HG02885 (cell line): Measurements from ENCODE around the gene GLB1L3.
"Not testable (repeated sequence)": the region's sequence is repeated elsewhere in the genome, so short reads cannot be mapped to it uniquely, and the experiment has no call there.

Experiments used
- ATAC-seq: cut with Tn5 transposase; IDR thresholded peaks from one replicate; pipeline ENCODE4 v1.9.1; 2021; ENCODE audit warnings: mild to moderate bottlenecking; ENCODE audit not compliant: unreplicated experiment, poor library complexity

GLB1L3 gene

DNA sequence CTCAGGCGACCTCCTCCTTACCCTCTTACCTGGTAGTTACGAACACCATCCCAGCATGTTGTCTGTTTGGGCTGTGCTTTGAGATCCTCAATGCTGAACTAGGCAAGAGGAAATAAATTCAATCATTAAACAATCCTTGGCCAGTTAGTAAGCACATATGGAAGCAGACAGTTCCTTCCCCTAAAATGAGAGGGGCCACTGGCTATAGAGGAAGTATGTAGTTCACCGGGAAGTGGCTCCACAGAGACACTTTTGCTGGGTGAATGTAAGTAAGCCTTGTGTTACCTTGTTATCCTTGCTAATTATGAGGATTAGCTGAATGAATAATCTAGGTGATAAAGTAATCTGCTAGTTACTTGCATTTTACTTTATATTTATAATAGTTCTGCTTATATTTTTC lies 25.9 kb upstream of the GLB1L3 start:
- ATAC-seq: no peak

DNA sequence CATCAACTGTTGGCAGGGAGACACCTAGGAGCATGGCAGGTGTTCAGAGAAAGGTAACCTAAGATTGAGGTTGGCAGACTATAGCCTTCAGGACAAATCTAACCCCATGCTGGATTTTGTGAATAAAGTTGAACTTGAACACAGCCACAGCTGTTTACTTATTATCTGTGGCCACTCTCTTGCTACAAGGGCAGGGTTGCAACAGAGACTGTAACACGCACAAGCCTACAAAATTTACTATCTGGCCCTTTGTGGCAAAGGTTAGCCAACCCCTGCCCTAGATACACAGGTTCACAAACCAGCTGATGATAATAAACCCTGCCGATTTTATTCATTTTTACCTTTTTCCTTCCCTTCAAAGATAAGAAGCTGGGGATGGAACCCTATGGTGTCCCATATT lies 25.5 kb upstream of the GLB1L3 start:
- no peak for ATAC-seq

DNA sequence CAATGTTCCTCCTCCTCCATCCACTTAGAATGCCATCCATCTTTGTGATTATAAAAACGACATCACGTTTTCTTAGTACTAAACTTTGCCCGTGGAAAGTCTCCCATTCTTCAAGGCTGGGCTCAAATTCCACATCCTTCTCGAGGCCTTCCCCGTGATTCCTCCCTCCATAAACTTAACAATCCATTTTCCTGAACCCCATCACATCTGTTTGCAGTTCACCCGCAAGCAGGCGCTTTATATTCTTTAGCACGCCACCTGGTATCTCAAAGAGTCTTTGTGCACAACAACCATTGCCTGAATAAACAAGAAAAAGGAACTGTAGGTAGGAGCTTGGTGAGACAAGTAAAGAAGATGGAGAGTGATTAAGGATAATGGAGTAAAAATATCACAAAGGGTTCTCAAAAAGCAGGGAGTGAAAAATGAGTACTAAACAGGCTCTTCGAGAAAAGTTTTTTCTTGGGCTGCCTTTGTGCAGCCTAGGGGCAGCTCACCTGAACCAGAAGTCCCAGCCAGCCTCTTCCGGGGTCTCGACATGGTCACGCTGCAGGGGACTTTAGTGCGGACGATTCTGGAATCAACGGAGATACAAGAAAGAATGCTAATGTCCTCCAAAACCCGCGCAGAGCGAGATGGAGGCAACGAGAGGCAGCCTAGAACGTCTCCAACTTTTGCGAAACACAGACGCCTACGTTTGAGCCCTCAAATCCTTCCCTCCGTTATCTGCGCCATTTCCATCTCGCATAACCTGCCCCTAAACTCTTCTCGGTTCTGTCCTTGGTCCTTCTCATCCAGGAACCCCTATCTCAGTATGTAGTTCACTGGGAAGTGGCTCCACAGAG lies 23.6 kb upstream of the GLB1L3 start:
- ATAC-seq: peak; percentile 33

DNA sequence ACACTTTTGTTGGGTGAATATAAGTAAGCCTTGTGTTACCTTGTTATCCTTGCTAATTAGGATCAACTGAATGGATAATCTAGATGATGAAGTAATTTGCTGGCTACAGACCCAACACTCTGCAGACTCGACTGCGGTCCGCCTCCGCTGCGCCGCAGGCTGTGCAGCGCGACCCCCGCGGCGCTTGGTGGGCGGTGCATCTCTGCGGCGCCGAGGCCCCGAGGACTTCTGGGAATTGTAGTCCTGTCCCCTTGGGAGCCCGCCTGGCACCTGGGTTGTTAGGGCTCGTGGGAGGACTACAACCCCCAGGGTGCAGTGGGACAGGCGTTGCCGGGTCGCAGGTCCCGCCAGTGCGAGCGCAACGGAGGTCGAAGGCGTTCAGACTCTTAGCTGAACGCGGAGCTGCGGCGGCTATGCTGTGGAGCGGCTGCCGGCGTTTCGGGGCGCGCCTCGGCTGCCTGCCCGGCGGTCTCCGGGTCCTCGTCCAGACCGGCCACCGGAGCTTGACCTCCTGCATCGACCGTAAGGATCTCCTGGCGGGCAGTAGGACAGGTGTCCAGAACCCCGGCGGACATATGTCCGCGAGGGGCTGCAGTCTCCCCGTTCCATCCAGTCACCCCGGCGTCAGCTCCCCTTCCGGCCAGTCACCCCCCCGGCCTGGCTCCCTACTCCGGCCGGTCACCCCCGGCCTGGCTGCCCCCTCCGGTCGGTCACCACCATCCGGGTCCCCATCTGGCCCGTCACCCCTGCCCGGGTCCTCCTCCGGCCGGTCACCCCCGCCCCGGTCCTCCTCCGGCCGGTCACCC lies 22.8 kb upstream of the GLB1L3 start, which contains the start of the genes ACAD8 and THYN1:
Gene ACAD8, plus strand, starts transcription at position 381 of the 806 bp plus-strand sequence. Its CDS starts 33 bp downstream, at position 414.
Gene THYN1, minus strand, starts transcription at position 165 of the 806 bp plus-strand sequence. CDS start 470 bp downstream, outside the sequence.
- ATAC-seq: peak; percentile 98

DNA sequence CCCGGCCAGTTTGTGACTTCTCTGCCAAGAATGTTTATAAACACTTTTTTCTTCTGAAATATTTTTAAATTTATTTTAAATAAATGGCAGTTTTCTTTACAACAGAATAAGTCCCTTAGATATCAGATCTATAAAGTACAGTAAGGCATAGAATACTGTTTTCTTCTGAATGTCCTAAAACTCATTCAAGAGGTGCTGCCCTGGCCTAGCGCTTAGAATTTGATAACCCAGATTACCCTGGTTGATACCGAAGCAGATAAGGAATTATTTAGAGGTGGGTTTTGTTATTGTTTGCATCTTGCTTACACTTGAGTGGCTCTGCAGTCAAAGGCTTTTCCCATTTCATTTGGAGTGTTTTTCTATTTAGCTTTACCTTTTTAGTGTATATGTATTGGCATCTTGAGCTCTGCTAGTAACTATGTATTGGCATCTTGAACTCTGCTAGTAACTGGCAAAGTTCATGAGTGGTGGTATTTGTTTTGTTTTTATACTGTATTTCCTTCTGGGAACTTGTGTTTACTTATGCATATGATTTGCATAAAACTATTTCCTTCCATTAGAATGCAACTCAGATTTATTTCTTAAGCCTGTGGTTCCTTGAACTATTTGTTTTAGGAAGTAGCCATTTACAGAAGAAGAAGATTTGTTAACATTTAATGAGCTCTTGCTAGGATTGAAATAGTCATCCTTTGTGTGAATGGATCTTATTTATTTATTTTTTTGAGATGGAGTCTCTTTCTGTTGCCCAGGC lies 21.6 kb upstream of the GLB1L3 start:
- no peak for ATAC-seq

DNA sequence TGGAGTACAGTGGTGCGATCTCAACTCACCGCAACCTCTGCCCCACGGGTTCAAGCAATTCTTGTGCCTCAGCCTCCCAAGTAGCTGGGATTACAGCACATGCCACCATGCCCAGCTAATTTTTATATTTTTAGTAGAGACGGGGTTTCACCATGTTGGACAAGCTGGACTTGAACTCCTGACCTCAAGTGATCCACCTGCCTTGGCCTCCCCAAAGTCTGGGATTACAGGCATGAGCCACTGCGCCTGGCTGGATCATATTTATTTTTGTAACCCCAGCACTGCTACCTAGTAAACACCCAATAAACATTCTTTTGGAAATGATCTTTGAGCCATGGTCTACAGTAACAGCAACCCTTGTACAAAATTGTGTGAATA lies 21.0 kb upstream of the GLB1L3 start:
- not testable (repeated sequence) for ATAC-seq

DNA sequence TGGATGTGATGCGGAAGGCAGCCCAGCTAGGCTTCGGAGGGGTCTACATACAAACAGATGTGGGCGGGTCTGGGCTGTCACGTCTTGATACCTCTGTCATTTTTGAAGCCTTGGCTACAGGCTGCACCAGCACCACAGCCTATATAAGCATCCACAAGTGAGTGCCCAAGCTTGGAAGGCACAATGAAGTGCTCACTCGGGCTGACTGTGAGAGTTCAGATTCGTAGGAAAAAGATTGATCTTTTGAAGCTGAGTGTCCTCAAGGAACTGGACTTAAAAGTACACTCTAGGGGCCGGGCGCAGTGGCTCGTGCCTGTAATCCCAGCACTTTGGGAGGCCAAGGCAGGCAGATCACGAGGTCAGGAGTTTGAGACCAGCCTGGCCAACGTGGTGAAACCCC lies 19.1 kb upstream of the GLB1L3 start:
- ATAC-seq: no peak

DNA sequence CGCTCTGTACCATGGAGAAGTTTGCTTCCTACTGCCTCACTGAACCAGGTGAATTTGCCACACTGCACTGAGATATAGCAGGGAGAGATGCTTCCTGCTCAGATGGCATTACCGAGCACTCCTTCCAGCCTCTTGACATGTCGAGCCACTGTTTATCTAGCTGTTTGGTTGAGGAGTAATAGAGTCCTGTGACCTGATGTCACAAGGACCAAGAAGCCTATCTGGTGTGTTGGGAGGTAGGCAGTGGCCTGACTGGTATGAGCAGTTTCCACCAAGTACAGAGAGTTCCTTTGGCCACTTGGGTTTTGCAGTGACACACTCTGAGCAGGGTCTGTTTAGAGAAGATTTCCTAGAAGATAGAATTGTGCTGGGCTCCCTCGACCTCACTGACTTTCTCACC lies 17.6 kb upstream of the GLB1L3 start:
- no peak for ATAC-seq

DNA sequence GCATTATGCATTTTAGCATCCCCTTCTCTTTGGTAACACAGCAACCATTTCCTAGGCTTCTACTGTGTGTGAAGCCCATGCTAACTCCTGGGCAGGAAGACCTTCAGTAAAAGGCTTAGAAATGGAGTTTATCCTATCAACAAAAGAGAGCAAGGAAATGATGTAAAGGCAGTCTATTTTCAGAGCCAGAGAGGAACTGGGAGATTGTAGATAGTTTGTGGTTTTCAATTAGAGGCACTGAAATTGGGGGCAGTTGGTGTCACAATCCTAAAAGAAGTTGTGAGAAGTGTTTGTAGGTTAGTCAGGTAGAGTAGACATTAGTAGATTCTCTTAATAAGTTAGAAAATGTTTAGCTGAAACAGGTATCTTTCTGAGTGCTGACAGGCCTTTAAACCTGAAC lies 15.7 kb upstream of the GLB1L3 start:
- ATAC-seq: no peak

DNA sequence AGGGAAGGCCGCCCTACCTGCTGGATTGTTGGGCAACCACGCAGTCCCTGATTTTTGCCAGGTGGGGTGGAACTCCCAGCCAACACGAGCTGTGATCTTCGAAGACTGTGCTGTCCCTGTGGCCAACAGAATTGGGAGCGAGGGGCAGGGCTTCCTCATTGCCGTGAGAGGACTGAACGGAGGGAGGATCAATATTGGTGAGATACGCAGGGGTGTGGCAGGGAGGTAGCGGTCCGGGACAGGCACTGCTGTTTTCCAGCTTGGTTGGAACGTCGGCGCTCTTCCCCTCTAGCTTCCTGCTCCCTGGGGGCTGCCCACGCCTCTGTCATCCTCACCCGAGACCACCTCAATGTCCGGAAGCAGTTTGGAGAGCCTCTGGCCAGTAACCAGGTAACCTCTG lies 15.2 kb upstream of the GLB1L3 start:
- ATAC-seq: no peak

DNA sequence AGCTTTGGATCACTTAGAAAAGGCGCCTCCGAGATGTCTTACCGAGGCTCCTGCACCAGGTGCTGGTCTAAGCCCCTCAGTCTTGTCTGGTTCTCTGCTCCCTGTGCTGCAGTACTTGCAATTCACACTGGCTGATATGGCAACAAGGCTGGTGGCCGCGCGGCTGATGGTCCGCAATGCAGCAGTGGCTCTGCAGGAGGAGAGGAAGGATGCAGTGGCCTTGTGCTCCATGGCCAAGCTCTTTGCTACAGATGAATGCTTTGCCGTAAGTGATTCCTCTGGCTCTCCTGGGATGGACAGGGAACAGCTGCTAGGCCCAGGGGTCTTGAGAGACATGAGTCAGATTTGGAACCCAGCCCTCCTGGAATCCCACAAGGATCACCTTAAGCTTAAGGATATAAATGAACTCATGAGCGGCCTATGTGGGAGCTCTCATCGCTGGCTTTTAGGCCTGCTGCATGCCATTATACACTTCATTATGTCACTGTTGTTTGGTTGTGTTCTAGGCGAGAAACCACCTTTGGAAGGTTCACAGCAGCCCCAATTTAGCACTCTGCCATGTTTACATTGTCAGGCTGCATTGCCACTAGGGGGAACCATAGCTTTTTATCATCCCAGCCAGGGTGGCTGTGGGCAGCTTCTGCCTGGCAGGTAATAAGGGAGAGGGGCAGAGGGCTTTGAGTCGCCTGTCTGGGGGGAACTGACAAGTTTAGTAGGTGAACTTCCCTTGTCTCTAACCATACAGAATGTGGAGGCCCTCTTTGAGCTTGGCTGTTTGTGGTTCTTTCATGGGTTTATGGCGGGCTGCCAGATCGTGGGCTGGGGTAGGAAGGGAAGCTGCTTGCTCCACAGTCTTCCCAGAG lies 14.3 kb upstream of the GLB1L3 start:
- no peak for ATAC-seq

DNA sequence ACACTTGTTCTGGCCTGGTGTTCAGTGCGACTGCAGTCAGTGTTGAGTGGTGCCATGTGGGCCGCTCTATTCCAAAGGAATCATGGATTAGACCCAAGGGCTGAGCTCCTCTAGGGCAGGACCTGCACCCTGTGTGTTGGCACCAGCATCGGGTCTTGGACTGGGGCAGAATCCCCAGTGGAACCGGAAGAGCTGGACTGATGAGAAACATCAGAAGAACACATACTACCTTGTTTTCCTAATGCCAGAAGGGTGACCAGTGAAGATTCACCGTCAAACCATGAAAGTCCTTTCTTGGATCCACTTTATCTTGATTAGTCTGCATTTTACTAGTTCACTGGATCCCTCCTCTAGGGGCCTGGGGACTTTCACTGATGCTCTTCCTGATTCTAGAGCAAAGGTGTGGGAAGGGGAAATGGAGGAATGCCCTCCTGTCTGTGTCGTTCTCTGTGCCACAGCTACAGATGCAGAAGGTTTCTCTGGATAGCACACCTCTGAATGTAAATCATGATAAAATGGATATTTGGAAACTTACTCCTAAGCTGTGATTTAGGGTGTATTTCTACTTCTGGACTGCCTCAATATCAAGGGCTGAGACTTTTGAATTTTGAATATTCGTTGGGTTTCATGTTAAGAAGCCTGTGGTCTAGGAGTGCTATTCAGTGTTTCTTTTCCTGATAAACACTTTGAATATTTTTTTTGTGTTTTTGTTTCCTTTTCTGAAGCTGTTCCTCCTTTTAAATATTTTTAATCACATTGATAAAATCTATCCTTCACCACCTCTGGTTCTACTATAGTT lies 11.0 kb upstream of the GLB1L3 start:
- ATAC-seq: no peak

DNA sequence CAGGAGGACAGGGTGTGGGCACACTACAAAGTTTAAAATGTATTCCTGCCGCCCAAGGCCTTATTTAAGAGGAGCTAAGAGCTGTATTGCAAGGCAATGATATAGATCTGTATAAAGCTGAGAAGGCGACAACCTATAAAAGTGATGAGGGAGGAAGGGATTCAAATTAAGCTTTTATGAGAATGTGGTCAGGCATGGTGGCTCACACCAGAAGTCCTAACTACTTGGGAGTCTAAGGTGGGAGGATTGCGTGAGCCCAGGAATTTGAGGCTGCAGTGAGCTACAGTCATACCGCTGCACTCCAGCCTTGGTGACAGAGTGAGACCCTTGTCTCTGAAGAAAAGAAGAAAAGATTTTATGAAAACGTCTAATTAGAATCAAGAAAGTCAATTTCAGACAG lies 9.7 kb upstream of the GLB1L3 start:
- ATAC-seq: no peak

DNA sequence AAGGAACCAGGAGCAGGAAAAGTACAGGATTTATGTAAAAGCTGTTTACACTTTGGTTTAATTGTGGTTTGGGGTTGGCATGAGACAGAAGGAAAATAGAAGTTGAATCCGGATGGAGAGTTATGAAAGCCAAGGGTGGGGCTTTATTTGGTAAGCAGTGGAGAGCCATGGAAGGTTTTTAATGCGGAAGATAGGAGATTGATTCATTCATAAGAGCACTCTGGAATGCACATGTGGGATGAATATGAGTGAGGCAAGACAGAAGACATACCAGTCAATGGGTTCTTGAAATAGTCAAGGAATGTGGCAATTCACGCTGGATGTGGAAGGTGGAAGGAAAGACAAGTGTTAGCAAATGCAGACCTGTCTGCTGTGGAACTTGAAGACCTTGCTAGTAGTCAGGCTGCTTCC lies 9.3 kb upstream of the GLB1L3 start:
- ATAC-seq: no peak

DNA sequence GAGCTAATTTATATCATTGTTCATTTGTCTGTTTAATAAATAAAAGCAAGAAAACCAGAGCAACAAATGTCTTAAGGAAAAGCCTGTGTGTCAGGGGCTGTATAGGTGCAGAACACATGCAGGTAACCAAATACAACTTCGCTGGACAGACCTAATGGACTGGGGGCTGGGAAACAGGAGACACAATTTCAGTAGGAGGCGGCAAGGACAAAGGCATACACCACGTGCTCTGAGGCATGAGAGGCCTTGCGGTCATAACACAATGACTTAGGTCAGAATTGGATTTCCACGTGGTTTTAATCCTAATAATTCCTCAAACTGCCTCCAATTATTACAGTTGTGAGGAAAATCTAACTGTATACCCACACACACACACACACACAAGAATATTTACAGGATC lies 8.7 kb upstream of the GLB1L3 start:
- ATAC-seq: no peak

DNA sequence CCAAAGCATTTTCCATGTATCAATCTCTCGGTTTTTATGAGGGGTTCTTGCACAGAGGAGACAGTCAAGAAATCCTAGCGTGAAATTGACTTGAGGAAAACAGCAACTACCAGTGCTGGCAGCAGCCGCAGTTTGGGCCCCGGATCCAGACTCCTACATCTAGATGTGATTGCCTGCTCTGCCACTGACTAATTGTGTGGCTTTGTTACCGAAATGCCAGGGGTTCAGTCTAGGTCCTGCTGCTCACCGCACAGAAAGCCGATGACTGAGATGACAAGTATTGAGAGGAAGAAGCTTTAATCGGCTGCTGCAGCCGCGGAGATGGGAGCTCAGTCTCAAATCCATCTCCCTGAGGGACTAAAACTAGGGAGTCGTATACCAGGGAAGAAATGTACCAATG lies 8.2 kb upstream of the GLB1L3 start:
- ATAC-seq: no peak

DNA sequence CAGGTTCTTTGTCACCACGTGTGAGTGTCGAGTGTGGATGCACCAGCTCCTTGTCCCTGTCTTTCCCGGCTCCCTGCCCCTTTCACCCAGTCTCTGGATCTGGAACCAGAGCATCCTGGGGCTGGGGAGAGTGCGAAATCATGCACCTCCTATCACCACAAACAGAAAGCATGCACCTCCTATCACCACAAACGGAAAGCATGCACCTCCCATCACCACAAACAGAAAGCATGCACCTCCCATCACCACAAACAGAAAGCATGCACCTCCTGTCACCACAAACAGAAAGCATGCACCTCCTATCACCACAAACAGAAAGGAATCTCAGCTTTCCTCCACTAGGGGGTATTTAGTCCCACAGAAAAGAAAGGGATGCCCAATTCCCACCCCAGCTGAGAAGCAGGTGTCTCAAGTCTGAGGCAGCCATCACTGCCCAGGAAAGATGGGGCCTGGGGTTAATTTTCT lies 5.9 kb upstream of the GLB1L3 start:
- no peak for ATAC-seq

DNA sequence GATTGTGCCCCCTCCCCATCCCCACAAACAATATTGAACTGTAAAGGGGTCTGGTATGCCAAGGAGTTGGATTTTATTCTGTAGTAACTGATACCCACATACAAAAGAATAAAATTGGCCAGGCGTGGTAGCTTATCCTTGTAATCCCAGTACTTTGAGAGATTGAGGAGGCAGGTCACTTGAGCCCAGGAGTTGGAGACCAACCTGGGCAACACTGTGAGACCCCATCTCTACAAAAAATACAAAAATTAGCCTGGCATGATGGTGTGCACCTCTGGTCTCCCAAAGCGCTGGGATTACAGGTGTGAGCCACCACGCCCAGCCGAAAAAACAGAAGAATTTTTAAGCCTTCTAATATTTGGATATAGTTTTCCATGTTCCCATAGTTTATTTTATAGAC lies 4.2 kb upstream of the GLB1L3 start:
- no peak for ATAC-seq
